Prostate gland (tissue), 2 donors: ENCODE measurements around the gene PIK3R6. TPM values are rescaled to one million over a fixed set of nuclear protein-coding genes. Genes with fewer than 3 reads are reported as not detected.

ENCODE experiments used
- DNase-seq: peaks from one replicate; pipeline ENCODE4 v3.0.0-alpha.2; 2019; ENCODE audit warnings: low spot score
- H3K27ac ChIP-seq, 2 donors: fragments of 200-600 bp; sonication (generic); 2 replicates each; pipeline ENCODE4 v1.5.1; 2017 to 2019
- H3K27me3 ChIP-seq: fragments of 200-600 bp; sonication (generic); replicated peaks from 2 replicates; pipeline ENCODE4 v1.5.1; 2019; ENCODE audit not compliant: insufficient read depth
- H3K36me3 ChIP-seq, 2 donors: fragments of 200-600 bp; sonication (generic); 1 replicate in 1 of 2; 2 replicates in 1 of 2; pipeline versions ENCODE4 v1.5.1 to v1.8.1; 2017 to 2019
- H3K4me1 ChIP-seq: fragments of 200-600 bp; sonication (generic); replicated peaks from 2 replicates; pipeline ENCODE4 v1.5.1; 2019
- H3K4me3 ChIP-seq, 2 donors: fragments of 200-600 bp; sonication (generic); 2 replicates each; pipeline ENCODE4 v1.5.1; 2017 to 2019
- H3K9me3 ChIP-seq: fragments of 200-600 bp; sonication (generic); 2 replicates; pipeline ENCODE4 v1.5.1; 2017
- POLR2A ChIP-seq: fragments of 450-650 bp; IDR thresholded peaks from one replicate; pipeline ENCODE4 v1.6.1; 2016; ENCODE audit warnings: antibody characterized with exemption, mild to moderate bottlenecking
- POLR2AphosphoS5 ChIP-seq: sonication (generic); formaldehyde crosslinking; IDR thresholded peaks from one replicate; pipeline ENCODE4 v1.6.1; 2017; ENCODE audit warnings: antibody characterized with exemption
- WGBS: methylation state at CpG from one replicate; pipeline ENCODE4 v1.1.5; 2018; 5-methylcytosine and 5-hydroxymethylcytosine counted together
- intact Hi-C: fragments of 100-400 bp; cut with DNase I; formaldehyde crosslinking; loops from one replicate; pipeline ENCODE4 v1.14.2; 2022
- total RNA-seq, 2 donors: library from RNA; depleted of rRNA; stranded (reverse); fragments of >200 nt; gene quantifications; one replicate each; pipeline ENCODE4 v1.1.0, GENCODE V29; 2016
- TF ChIP-seq, protein P1 (sequence below), 4 experiments: fragments of 200-600 bp in 2 of 4; fragments of 450-650 bp in 2 of 4; sonication (generic) in 2 of 4; IDR thresholded peaks; 1 replicate in 3 of 4; 2 replicates in 1 of 4; pipeline ENCODE4 v1.5.1; 2016 to 2019; ENCODE audit warnings: antibody characterized with exemption in 4 of 4, mild to moderate bottlenecking in 2 of 4, moderate library complexity in 2 of 4

PIK3R6 gene
- total RNA-seq, 2 donors from 2014 or later, result 0.18 to 2.6 TPM

DNA sequence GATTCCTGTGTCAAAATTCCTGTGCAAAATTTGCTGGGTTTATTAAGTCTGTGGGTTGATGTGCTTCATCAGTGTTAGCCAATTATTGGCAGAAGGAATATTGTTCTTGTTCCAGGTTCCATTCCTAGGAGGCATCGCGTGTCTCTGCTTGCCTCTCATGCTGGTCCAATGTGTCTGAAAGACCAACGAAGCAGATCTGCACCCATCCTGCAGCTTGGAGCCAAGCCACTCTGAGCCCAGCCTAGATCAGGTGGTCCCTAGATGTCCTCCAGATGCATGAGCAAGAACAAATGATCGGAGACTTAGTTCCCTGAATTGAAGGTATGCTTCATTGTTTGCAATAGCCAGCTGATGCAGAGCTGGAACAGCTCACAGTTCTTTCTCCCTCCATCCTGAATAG lies 10.5 kb upstream of the PIK3R6 start:
- no peaks in the 10 kb centered on the region for H3K36me3 ChIP-seq
- no peaks in the 10 kb centered on the region for H3K9me3 ChIP-seq
- TF ChIP-seq POLR2AphosphoS5 (no peak), POLR2A (no peak)
- TF ChIP-seq, protein P1, sequence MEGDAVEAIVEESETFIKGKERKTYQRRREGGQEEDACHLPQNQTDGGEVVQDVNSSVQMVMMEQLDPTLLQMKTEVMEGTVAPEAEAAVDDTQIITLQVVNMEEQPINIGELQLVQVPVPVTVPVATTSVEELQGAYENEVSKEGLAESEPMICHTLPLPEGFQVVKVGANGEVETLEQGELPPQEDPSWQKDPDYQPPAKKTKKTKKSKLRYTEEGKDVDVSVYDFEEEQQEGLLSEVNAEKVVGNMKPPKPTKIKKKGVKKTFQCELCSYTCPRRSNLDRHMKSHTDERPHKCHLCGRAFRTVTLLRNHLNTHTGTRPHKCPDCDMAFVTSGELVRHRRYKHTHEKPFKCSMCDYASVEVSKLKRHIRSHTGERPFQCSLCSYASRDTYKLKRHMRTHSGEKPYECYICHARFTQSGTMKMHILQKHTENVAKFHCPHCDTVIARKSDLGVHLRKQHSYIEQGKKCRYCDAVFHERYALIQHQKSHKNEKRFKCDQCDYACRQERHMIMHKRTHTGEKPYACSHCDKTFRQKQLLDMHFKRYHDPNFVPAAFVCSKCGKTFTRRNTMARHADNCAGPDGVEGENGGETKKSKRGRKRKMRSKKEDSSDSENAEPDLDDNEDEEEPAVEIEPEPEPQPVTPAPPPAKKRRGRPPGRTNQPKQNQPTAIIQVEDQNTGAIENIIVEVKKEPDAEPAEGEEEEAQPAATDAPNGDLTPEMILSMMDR (IDR thresholded peaks at IDR 0.05), result no peak
- no peak overlapping the region for H3K27ac ChIP-seq
- DNase-seq, result no peak
- intact Hi-C loops, result no loop called here
- H3K4me1 ChIP-seq, result no peaks in the 10 kb centered on the region
- no peak overlapping the region for H3K4me3 ChIP-seq
- H3K27me3 ChIP-seq, result no peaks in the 10 kb centered on the region
- WGBS, result 33% methylated on average over 4 of the region's 4 CpGs

DNA sequence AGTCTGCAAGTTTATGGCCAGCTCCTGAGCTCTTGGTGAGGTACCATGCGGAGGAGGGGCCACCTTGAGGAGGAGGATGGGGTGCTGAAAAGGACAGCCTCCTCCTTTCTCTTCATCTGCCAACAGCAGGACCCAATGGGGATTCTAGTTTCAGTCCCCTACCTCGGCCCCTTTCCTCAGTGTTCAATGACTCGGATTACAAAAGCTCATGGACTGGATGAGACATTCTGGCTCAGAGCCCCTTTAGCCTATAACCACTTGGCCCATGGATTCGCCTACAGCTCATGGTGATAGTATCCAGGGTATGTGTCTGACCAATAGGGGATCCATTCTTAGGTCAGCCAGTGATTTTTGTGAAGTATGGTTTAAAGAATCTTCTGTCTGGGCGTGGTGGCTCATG lies 8.5 kb upstream of the PIK3R6 start:
- 78% methylated on average over 5 of the region's 5 CpGs for WGBS
- H3K27me3 ChIP-seq, result no peaks in the 10 kb centered on the region
- no peak for TF ChIP-seq POLR2AphosphoS5
- no peak for TF ChIP-seq POLR2A
- TF ChIP-seq, protein P1 (IDR thresholded peaks at IDR 0.05), result no peak
- no peak for DNase-seq
- H3K4me1 ChIP-seq, result no peaks in the 10 kb centered on the region
- H3K4me3 ChIP-seq, result no peak overlapping the region
- no peak overlapping the region for H3K27ac ChIP-seq
- H3K9me3 ChIP-seq, result no peaks in the 10 kb centered on the region
- intact Hi-C loops, result no loop called here
- no peaks in the 10 kb centered on the region for H3K36me3 ChIP-seq

DNA sequence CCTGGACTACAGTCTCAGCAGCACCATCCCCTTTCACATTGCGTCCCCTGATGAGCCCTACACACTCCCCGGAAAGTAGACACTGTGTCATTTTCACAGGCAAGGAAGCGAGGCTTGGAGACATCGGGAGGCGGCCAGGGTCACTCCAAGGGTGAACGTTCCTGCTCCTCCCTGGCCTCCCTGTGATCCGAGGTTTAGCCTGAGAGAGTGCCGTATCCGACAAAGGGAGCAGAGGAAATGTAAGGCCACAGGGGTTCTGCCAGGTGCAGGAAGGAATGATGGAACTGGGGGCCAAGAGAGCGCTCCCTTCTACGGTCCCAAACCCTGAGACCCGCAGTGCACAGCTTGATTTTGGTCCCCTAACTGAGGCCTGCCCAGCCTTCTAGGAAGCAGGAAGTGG lies 8.0 kb upstream of the PIK3R6 start:
- 90% methylated on average over 12 of the region's 12 CpGs for WGBS
- DNase-seq, result no peak
- no peaks in the 10 kb centered on the region for H3K9me3 ChIP-seq
- no peak overlapping the region for H3K27ac ChIP-seq
- TF ChIP-seq POLR2AphosphoS5 (no peak), POLR2A (no peak)
- TF ChIP-seq, protein P1 (IDR thresholded peaks at IDR 0.05), result no peak
- intact Hi-C loops, result no loop called here
- no peaks in the 10 kb centered on the region for H3K36me3 ChIP-seq
- no peaks in the 10 kb centered on the region for H3K27me3 ChIP-seq
- no peak overlapping the region for H3K4me3 ChIP-seq
- H3K4me1 ChIP-seq, result no peaks in the 10 kb centered on the region

DNA sequence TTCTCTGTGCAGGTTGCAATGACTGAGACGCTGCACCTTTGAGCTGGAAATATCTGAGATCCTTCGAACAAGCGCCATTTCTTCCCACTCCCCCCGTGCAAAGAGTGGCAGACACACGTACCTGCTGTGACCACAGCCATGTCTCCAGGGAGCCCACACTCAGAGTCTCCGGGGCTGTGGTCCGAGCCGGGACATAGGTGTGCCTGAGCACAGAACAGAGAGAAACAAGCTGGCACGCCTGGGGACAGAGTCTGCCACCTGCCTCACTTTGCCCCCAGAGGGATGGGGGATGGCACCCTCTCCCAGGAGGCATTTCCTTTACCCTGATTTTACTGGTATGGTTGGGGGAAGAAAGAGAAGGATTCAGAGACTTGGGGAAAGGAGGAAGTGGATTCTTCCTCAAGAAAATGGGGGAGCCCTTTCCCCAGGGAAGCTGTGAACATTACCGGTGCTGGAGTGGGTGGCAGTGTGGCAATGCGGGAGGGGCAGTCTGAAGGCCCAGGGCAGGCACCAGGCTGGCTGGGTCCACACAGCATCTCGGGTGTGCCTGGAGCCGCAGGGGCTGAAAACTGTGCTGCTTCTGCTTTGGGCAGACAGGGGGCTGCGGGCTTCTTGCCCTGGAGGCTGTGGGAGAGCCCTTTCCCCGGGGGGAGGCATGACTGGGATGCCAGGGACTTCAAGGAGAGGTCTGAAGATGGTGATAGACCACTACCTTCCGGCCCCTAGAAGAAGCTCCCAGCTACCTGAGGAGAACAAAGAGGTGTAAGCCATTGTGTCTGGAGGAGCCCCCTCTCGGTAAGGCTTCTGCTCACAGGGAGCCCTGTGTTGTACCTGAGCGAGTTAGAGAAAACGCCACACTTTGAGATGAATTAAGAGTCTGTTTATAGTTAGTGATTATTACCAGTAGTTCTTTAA lies 6.6 kb upstream of the PIK3R6 start:
- no peaks in the 10 kb centered on the region for H3K4me1 ChIP-seq
- intact Hi-C loops, result no loop called here
- H3K9me3 ChIP-seq, result no peaks in the 10 kb centered on the region
- H3K36me3 ChIP-seq, result no peaks in the 10 kb centered on the region
- DNase-seq, result no peak
- H3K4me3 ChIP-seq, result no peak overlapping the region
- TF ChIP-seq POLR2AphosphoS5 (no peak), POLR2A (no peak)
- H3K27me3 ChIP-seq, result no peaks in the 10 kb centered on the region
- H3K27ac ChIP-seq, result no peak overlapping the region
- WGBS, result 60% methylated on average over 19 of the region's 19 CpGs

DNA sequence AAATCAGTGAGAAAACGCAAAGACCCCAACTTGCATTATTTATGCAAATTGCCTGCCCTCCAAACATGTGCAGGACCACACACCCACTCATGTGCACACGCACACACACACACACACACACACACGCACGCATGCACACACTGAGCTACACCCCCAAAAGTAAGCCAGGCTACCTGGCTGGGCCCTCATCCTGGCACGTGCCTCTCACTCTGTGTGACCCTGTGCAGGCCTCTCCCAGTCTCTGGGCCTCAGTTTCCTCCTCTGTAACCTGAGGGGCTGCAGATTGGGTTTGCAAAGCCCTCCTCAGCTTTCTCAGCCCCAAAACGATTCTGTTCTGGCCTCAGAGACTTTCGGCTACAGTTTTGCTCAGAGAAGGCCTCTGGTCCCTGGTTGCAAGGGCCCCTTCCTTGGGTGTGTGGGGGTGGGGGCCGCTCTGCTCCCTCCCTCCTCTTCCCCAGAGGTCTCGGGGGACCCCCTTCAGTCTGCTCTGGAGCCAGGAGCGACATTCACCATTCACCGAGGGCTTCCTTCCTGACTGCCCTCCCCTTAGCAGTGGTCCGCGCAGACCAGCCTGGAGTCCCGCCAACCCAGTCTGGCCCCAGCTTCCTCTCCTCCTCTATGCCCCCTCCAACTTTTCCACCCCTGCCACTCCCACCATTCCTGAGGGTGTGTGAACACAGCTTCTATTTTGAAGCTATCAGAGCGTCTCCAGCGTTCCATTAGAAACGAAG lies 5.4 kb upstream of the PIK3R6 start:
- Histone ChIP-seq H3K27ac (no peak overlapping the region), H3K9me3 (no peaks in the 10 kb centered on the region), H3K4me3 (no peak overlapping the region), H3K36me3 (no peaks in the 10 kb centered on the region), H3K27me3 (no peaks in the 10 kb centered on the region), H3K4me1 (no peaks in the 10 kb centered on the region)
- WGBS, result 68% methylated on average over 17 of the region's 17 CpGs
- no peak for DNase-seq
- TF ChIP-seq POLR2A (no peak), POLR2AphosphoS5 (no peak)
- TF ChIP-seq, protein P1 (IDR thresholded peaks at IDR 0.05), result no peak
- intact Hi-C loops, result no loop called here
